ENCODE results near the gene PRKRA.

The PRKRA gene

GRCh38 chr2:178452870-178453269 is 1.9 kb upstream of the PRKRA start:
- TF ChIP-seq TARDBP (IDR thresholded peaks at IDR 0.05) (no peak), SUZ12 (IDR thresholded peaks at IDR 0.05) (no peak), CTBP1 (IDR thresholded peaks at IDR 0.05; ENCODE audit: borderline replicate concordance) (no peak), LEF1 (IDR thresholded peaks at IDR 0.05; ENCODE audit: borderline replicate concordance) (no peak), HDGF (IDR thresholded peaks at IDR 0.05; ENCODE audit: borderline replicate concordance) (no peak), L3MBTL2 (conservative IDR thresholded peaks at IDR 0.05) (no peak), SP1 (IDR thresholded peaks at IDR 0.05) (no peak), ZNF384 (IDR thresholded peaks at IDR 0.05) (no peak), BHLHE40 (IDR thresholded peaks at IDR 0.05; ENCODE audit: borderline replicate concordance) (no peak), ARNT (IDR thresholded peaks at IDR 0.05) (no peak), FOXK2 (IDR thresholded peaks at IDR 0.05) (no peak), FOXA1 (IDR thresholded peaks at IDR 0.05) (no peak), NFRKB (IDR thresholded peaks at IDR 0.05) (no peak), FOXM1 (IDR thresholded peaks at IDR 0.05; ENCODE audit: borderline replicate concordance) (no peak), ELF4 (IDR thresholded peaks at IDR 0.05) (no peak)
- TF ChIP-seq, protein P1, sequence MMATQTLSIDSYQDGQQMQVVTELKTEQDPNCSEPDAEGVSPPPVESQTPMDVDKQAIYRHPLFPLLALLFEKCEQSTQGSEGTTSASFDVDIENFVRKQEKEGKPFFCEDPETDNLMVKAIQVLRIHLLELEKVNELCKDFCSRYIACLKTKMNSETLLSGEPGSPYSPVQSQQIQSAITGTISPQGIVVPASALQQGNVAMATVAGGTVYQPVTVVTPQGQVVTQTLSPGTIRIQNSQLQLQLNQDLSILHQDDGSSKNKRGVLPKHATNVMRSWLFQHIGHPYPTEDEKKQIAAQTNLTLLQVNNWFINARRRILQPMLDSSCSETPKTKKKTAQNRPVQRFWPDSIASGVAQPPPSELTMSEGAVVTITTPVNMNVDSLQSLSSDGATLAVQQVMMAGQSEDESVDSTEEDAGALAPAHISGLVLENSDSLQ (IDR thresholded peaks at IDR 0.05), result no peak
- POLR2A ChIA-PET, result interaction anchor here (0.7 to 3.2 kb wide), 3 partner anchors 16 to 29 kb away, joined by 3 to 19 read pairs (median 3); no protein-coding TSS in a partner anchor
- CTCF ChIA-PET, result interaction anchor here (0.5 kb wide), 1 partner anchor 147 kb away, joined by 3 read pairs; no protein-coding TSS in a partner anchor
- DNase-seq (ENCODE audit: extremely low spot score), result no peak

DNA sequence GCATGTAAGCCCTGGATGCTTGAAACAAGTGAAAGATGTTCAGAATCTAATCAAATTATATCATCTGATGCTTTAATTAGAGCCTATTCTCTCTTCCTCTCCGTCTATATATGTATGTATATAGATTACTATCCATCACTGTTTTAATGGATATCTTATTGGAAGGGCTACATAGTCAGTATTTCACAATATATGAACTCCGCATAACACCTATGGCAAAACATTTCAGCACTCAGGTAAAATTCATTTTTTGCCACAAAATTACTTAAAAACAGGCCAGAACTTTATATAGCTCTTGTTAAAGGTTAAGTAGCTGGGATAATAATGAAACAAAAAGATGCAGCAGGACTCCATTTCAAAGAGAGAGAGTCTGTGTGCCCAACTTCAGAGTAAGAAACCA is 1.4 kb upstream of the PRKRA start:
- ChIA-PET POLR2A (interaction anchor here (1.6 to 3.2 kb wide), 2 partner anchors 27 to 30 kb away, joined by 3 to 19 read pairs; no protein-coding TSS in a partner anchor), CTCF (no interaction called here)
- DNase-seq (ENCODE audit: extremely low spot score), result no peak
- TF ChIP-seq ZNF384 (IDR thresholded peaks at IDR 0.05) (no peak), ELF4 (IDR thresholded peaks at IDR 0.05) (no peak), CTBP1 (IDR thresholded peaks at IDR 0.05; ENCODE audit: borderline replicate concordance) (no peak), FOXK2 (IDR thresholded peaks at IDR 0.05) (no peak), SUZ12 (IDR thresholded peaks at IDR 0.05) (no peak), L3MBTL2 (conservative IDR thresholded peaks at IDR 0.05) (no peak), FOXM1 (IDR thresholded peaks at IDR 0.05; ENCODE audit: borderline replicate concordance) (no peak), BHLHE40 (IDR thresholded peaks at IDR 0.05; ENCODE audit: borderline replicate concordance) (no peak), LEF1 (IDR thresholded peaks at IDR 0.05; ENCODE audit: borderline replicate concordance) (no peak), ARNT (IDR thresholded peaks at IDR 0.05) (no peak), HDGF (IDR thresholded peaks at IDR 0.05; ENCODE audit: borderline replicate concordance) (no peak), TARDBP (IDR thresholded peaks at IDR 0.05) (no peak), SP1 (IDR thresholded peaks at IDR 0.05) (no peak), FOXA1 (IDR thresholded peaks at IDR 0.05) (no peak), NFRKB (IDR thresholded peaks at IDR 0.05) (no peak)
- TF ChIP-seq, protein P1 (IDR thresholded peaks at IDR 0.05), result no peak

DNA sequence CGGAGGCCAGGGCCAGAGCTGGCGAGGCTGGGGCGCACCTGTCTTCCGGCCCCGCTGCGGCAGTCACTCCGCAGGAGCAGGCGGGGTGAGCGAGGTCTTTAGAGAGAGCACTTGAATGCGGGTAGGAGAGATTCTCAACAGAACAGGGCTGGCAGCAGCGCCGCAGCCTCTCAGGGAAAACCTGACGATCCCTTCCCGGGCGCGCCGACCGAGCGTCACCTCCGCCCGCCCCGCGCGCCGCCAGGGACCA is 526 bp downstream of the PRKRA start:
- ChIA-PET CTCF (interaction anchor here (1.1 kb wide), 1 partner anchor 36 kb away, joined by 7 read pairs; no protein-coding TSS in a partner anchor), POLR2A (interaction anchor here (0.9 to 3.5 kb wide), 26 partner anchors 8 to 338 kb away, joined by 3 to 29 read pairs (median 4); partner anchors contain the start of gene RBM45)
- DNase-seq (ENCODE audit: extremely low spot score), result peak; percentile 80
- 0 out of 2 replicates have a peak, but pooled peaks have one; percentile 3 for TF ChIP-seq L3MBTL2 (conservative IDR thresholded peaks at IDR 0.05)
- no peak for TF ChIP-seq HDGF (IDR thresholded peaks at IDR 0.05; ENCODE audit: borderline replicate concordance)
- TF ChIP-seq FOXA1 (IDR thresholded peaks at IDR 0.05), result no peak

DNA sequence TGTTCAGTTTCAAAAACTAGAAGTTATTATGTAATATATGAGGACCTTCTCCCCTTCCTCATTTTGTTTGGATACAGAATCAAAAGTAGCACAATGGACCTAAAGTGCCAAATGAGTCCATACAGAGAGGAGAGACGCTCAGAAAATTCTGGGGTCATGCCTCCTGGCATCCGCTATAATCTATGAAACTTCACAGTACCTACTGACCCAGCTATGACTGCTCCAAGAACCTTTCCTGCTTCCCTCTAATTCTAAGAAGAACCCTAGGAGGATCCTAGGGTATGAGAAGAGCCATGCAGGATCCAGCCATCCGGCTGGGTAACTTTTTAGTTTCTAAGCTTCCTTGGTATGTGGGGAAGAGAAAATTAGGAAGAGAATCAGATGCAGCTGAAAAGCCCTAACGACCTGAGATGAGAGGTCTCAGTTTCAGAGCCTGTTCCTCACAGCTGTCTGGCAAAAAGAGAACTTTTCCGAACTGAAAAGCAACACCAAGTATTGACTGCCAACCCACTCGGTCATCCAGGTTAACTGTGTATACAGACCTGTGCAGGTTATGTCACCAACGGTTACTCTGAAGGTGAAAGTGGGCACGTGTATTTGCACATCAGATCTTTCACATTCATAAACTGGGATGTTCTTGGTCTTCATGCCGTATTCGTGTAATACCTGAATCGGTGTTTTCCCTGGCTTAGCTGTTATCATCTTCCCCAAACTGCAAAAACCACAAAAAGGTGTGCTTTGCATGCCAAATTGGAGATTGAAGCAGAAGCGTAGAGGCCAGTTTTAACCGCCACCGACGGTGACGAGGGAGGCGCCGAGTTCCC is 1.1 kb downstream of the PRKRA start:
- TF ChIP-seq NFRKB (IDR thresholded peaks at IDR 0.05) (no peak), CTBP1 (IDR thresholded peaks at IDR 0.05; ENCODE audit: borderline replicate concordance) (no peak), FOXK2 (IDR thresholded peaks at IDR 0.05) (no peak), TARDBP (IDR thresholded peaks at IDR 0.05) (no peak), L3MBTL2 (conservative IDR thresholded peaks at IDR 0.05) (0 out of 2 replicates have a peak, but pooled peaks have one; percentile 21)
- POLR2A ChIA-PET, result interaction anchor here (1.1 to 3.5 kb wide), 4 partner anchors 31 to 51 kb away, joined by 3 to 29 read pairs (median 4); no protein-coding TSS in a partner anchor
- no peak for DNase-seq (ENCODE audit: extremely low spot score)
- CTCF ChIA-PET, result interaction anchor here (0.7 to 1.1 kb wide), 2 partner anchors 35 to 135 kb away, joined by 7 read pairs; no protein-coding TSS in a partner anchor

- ChIA-PET POLR2A (interaction anchor here (1.1 to 3.5 kb wide), 2 partner anchors 33 to 35 kb away, joined by 3 to 29 read pairs; no protein-coding TSS in a partner anchor), CTCF (no interaction called here)
- no peak for TF ChIP-seq FOXA1 (IDR thresholded peaks at IDR 0.05)
- no peak for TF ChIP-seq SP1 (IDR thresholded peaks at IDR 0.05)
- no peak for TF ChIP-seq BHLHE40 (IDR thresholded peaks at IDR 0.05; ENCODE audit: borderline replicate concordance)
- no peak for TF ChIP-seq LEF1 (IDR thresholded peaks at IDR 0.05; ENCODE audit: borderline replicate concordance)
- no peak for TF ChIP-seq L3MBTL2 (conservative IDR thresholded peaks at IDR 0.05)
- DNase-seq (ENCODE audit: extremely low spot score), result no peak
These were observed 1.9 kb downstream of the PRKRA start for GRCh38 chr2:178448968-178449661.

- ChIA-PET POLR2A (interaction anchor here (1.4 kb wide), 1 partner anchor 10 kb away, joined by 6 read pairs; the partner anchor contains the start of genes PJVK and PRKRA), CTCF (no interaction called here)
- DNase-seq (ENCODE audit: extremely low spot score), result no peak
- TF ChIP-seq BHLHE40 (IDR thresholded peaks at IDR 0.05; ENCODE audit: borderline replicate concordance), result no peak
- TF ChIP-seq FOXM1 (IDR thresholded peaks at IDR 0.05; ENCODE audit: borderline replicate concordance), result no peak
These were observed 9.5 kb downstream of the PRKRA start for GRCh38 chr2:178441426-178441825.

All from HEK293T (cell line).